Mesothelial cell of epicardium (in vitro differentiated cells): ENCODE results near the gene PTH2R. TPM values are rescaled to one million over a fixed set of nuclear protein-coding genes. Genes with fewer than 3 reads are reported as not detected.
"Not testable (repeated sequence)": the region's sequence is repeated elsewhere in the genome, so short reads cannot be mapped to it uniquely, and the experiment has no call there.

ENCODE experiments used
- DNase-seq, 2 experiments: peaks; one replicate each; pipeline ENCODE4 v3.0.0; 2021; ENCODE audit warnings: low spot score in 2 of 2; ENCODE audit not compliant: unreplicated experiment in 2 of 2
- H3K27ac Mint-ChIP-seq: 2 replicates; pipeline ENCODE4 v1.8.0; 2021; ENCODE audit warnings: mixed read lengths
- H3K27me3 Mint-ChIP-seq: 2 replicates; pipeline ENCODE4 v1.8.0; 2021; ENCODE audit warnings: low read depth, mixed read lengths
- H3K36me3 Mint-ChIP-seq: 2 replicates; pipeline ENCODE4 v1.8.0; 2021; ENCODE audit warnings: mixed read lengths
- H3K4me1 Mint-ChIP-seq: 2 replicates; pipeline ENCODE4 v1.8.0; 2021; ENCODE audit warnings: mixed read lengths
- H3K4me3 Mint-ChIP-seq: 2 replicates; pipeline ENCODE4 v1.8.0; 2021; ENCODE audit warnings: mild to moderate bottlenecking, moderate library complexity, mixed read lengths
- H3K9me3 Mint-ChIP-seq: 2 replicates; pipeline ENCODE4 v1.8.0; 2021; ENCODE audit warnings: mixed read lengths
- CTCF ChIP-seq: fragments of 200-600 bp; sonication (generic); IDR thresholded peaks from one replicate; pipeline ENCODE4 v1.5.0; 2021; ENCODE audit warnings: antibody characterized with exemption; ENCODE audit not compliant: unreplicated experiment
- total RNA-seq: library from RNA; stranded (reverse); gene quantifications from 3 replicates; pipeline ENCODE4 v1.2.1, GENCODE V29; 2021

The PTH2R gene
- total RNA-seq, 1 donor from 2014 or later, result not detected

- peaks cover 2% of the 10 kb centered on the region for H3K4me1 Mint-ChIP-seq
- H3K9me3 Mint-ChIP-seq, result peaks cover 3% of the 10 kb centered on the region
- H3K36me3 Mint-ChIP-seq, result no peaks in the 10 kb centered on the region
- no peak for DNase-seq
- H3K27ac Mint-ChIP-seq, result no peak overlapping the region
- TF ChIP-seq CTCF, result no peak
- no peak overlapping the region for H3K4me3 Mint-ChIP-seq
- peaks cover 2% of the 10 kb centered on the region for H3K27me3 Mint-ChIP-seq
These were observed 123.2 kb downstream of the PTH2R start for GRCh38 chr2:208529796-208530195.

- DNase-seq, result no peak
- H3K27ac Mint-ChIP-seq, result no peak overlapping the region
- H3K4me3 Mint-ChIP-seq, result no peak overlapping the region
- peaks cover 15% of the 10 kb centered on the region for H3K9me3 Mint-ChIP-seq
- peaks cover 2% of the 10 kb centered on the region for H3K4me1 Mint-ChIP-seq
- TF ChIP-seq CTCF, result no peak
- H3K36me3 Mint-ChIP-seq, result no peaks in the 10 kb centered on the region
- H3K27me3 Mint-ChIP-seq, result no peaks in the 10 kb centered on the region
These were observed 124.8 kb downstream of the PTH2R start for GRCh38 chr2:208531361-208531760.

GRCh38 chr2:208535578-208535977 lies 129.0 kb downstream of the PTH2R start:
- H3K27ac Mint-ChIP-seq, H3K4me1 Mint-ChIP-seq, H3K36me3 Mint-ChIP-seq: not testable (repeated sequence)

GRCh38 chr2:208541461-208541988 lies 134.9 kb downstream of the PTH2R start:
- DNase-seq, result no peak
- TF ChIP-seq CTCF, result no peak
- Mint-ChIP-seq H3K27ac (no peak overlapping the region), H3K4me1 (peaks cover 23% of the 10 kb centered on the region), H3K9me3 (no peaks in the 10 kb centered on the region), H3K36me3 (no peaks in the 10 kb centered on the region), H3K27me3 (peaks cover 15% of the 10 kb centered on the region), H3K4me3 (no peak overlapping the region)

More at GRCh38 chr2:208535578-208535977, 129.0 kb downstream of the PTH2R start:
- H3K4me3 Mint-ChIP-seq, H3K27me3 Mint-ChIP-seq, DNase-seq: not testable (repeated sequence)
- H3K9me3 Mint-ChIP-seq, result peaks cover 15% of the 10 kb centered on the region

DNA sequence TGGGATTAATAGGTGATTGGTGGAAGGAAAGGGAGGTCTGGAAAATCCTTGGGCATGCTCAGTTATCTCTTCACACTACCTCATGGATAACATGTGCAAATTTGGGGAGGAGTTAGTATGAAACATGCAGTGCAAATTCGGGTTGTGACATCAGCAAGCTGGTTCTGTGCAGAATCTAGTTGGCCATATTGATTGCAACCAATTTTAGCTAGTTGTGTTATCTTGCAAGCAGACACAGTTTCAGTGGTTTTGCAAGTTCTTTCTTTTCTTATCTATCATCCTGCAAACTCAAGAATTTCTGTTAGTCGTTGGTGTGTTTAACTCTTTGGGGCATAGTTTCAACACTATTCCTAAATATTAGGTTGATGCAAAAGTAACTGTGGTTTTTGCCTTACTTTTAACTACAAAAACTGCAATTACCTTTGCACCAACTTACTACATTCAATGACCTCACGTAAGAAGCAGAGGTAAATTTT lies 135.4 kb downstream of the PTH2R start:
- Mint-ChIP-seq H3K4me3 (no peak overlapping the region), H3K9me3 (no peaks in the 10 kb centered on the region), H3K36me3 (no peaks in the 10 kb centered on the region), H3K27ac (no peak overlapping the region), H3K27me3 (peaks cover 15% of the 10 kb centered on the region), H3K4me1 (peaks cover 23% of the 10 kb centered on the region)
- DNase-seq, result no peak
- no peak for TF ChIP-seq CTCF

GRCh38 chr2:208542465-208543041 lies 136.0 kb downstream of the PTH2R start:
- DNase-seq, result no peak
- no peak overlapping the region for H3K27ac Mint-ChIP-seq
- H3K9me3 Mint-ChIP-seq, result no peaks in the 10 kb centered on the region
- no peak for TF ChIP-seq CTCF
- H3K36me3 Mint-ChIP-seq, result no peaks in the 10 kb centered on the region
- peaks cover 23% of the 10 kb centered on the region for H3K4me1 Mint-ChIP-seq
- H3K4me3 Mint-ChIP-seq, result no peak overlapping the region
- peaks cover 15% of the 10 kb centered on the region for H3K27me3 Mint-ChIP-seq

Other genes with a start within 250 kb of the PTH2R start
- gene CRYGA, start 243.2 kb upstream of the PTH2R start, total RNA-seq, result not detected in 3 replicates
- gene C2orf80, start 216.8 kb upstream of the PTH2R start, total RNA-seq, result not detected in 3 replicates
- gene IDH1, start 151.7 kb upstream of the PTH2R start, total RNA-seq, result 82.9 to 89.3 TPM (median 87.7 TPM) in 3 replicates
- 41.4 to 46.7 TPM (median 46.4 TPM) in 3 replicates for gene PIKFYVE, start 140.5 kb upstream of the PTH2R start, total RNA-seq